ENCODE data around the gene BRWD1. TPM values are rescaled to one million over a fixed set of nuclear protein-coding genes. Genes with fewer than 3 reads are reported as not detected.

The BRWD1 gene
- total and polyA plus RNA-seq, 2 of the 13 experiments (the other 11 are each of a cell fraction or from before 2014, with no cell fraction given): 13.9 to 28.0 TPM

DNA sequence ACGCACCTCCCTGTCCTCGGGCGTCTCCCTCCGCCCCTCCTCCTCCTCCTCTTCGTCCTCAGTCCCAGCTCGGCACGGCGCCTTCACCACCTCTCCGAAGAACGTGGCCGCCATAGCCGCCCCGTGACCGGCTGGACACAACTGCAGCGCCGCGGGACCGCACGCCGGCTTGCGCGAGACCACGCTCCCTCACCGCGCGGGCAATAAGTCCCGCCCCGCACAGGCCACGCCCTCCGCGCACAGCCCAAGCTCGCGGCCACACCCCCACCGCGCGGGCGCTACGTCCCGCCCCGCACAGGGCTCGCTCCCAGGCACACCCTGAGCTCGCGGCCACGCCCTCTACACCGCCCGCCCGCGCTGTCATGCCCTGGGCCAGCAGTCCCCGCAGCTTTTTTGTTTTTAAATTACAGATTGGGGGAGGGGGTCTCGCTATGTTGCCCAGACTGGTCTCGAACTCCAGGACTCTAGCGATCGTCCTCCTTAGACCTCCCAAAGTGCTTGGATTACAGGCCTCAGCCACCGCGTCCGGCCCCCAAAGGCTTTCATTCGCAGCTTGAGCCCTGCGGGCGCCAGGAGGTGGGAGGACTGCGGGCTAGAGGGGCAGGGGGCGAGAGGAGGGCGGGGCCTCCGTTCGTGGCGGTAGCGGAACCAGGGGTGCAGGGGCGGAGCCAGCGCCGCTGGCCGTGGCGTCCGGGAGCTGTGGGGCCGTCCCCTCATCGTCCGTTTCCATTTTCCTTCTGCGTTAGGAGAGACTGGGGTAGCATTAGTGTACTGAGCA is 130.0 kb downstream of the BRWD1 start, which contains the start of gene PSMG1 (continued):
- TF ChIP-seq CC2D1A (CRISPR knock-in tag; IDR thresholded peaks at IDR 0.05) (no peak), NFYB (CRISPR knock-in tag; IDR thresholded peaks at IDR 0.05) (no peak), ZNF83 (CRISPR knock-in tag; IDR thresholded peaks at IDR 0.05; ENCODE audit: borderline replicate concordance) (no peak), XRCC5 (optimal IDR thresholded peaks at IDR 0.05; ENCODE audit: low read length) (peak; percentile 42), MXD4 (CRISPR knock-in tag; IDR thresholded peaks at IDR 0.05) (peak; percentile 97), DNMT1 (CRISPR knock-in tag; IDR thresholded peaks at IDR 0.05) (peak; percentile 81; the same call in 1 of the 2 replicates), ZBTB40 (IDR thresholded peaks at IDR 0.05) (no peak), ZBTB40 (CRISPR knock-in tag; IDR thresholded peaks at IDR 0.05) (peak; percentile 87), ZNF567 (CRISPR knock-in tag; IDR thresholded peaks at IDR 0.05; ENCODE audit: borderline replicate concordance) (no peak; the same call in 1 of the 2 replicates), MEF2D (CRISPR knock-in tag; IDR thresholded peaks at IDR 0.05) (peak; percentile 8; the same call in 1 of the 2 replicates), MED1 (CRISPR knock-in tag; IDR thresholded peaks at IDR 0.05) (peak; percentile 62), ZNF788 (CRISPR knock-in tag; IDR thresholded peaks at IDR 0.05; ENCODE audit: borderline replicate concordance) (peak; percentile 50; the same call in 1 of the 2 replicates), NCOA1 (CRISPR knock-in tag; IDR thresholded peaks at IDR 0.05) (no peak; the same call in 1 of the 2 replicates)
- TF ChIP-seq, protein P1, sequence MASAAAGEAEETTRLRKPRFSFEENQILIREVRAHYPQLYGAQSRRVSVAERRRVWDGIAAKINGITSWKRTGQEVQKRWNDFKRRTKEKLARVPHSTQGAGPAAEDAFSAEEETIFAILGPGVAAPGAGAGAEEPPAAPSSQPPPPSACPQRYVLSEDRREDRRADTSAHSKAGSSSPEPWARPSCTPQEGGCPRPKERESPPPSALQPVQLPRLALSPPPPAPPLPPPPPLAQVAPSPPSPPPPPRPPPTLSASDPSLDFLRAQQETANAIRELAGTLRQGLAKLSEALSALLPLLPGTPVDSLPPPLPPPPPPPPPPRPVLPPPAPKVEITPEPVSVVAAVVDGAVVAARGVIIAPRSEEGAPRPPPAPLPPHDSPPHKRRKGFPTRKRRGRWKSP (CRISPR knock-in tag; IDR thresholded peaks at IDR 0.05): peak; percentile 97
